BJ (cell line): Measurements from ENCODE around the gene TNNI2. TPM values are rescaled to one million over a fixed set of nuclear protein-coding genes. Genes with fewer than 3 reads are reported as not detected.
"Not testable (repeated sequence)": the region's sequence is repeated elsewhere in the genome, so short reads cannot be mapped to it uniquely, and the experiment has no call there.

ENCODE experiments used
- CTCF ChIA-PET: fragments of 350-600 bp; formaldehyde crosslinking; extraction: SDS; loops from one replicate; lab custom pipeline; 2021; ENCODE audit warnings: antibody characterized with exemption, inconsistent platforms; lab: Yijun Ruan, JAX
- POLR2A ChIA-PET: fragments of 300-600 bp; sonication (Branson Sonifier 250); formaldehyde crosslinking; extraction: SDS; loops from one replicate; lab custom pipeline; 2021; ENCODE audit warnings: antibody characterized with exemption; lab: Charles Lee
- DNase-seq: peaks from one replicate; pipeline ENCODE4 v3.0.0-alpha.2; 2011; ENCODE audit warnings: low read depth
- H3K27me3 ChIP-seq: 2 replicates; pipeline ENCODE4 v1.6.0; 2011; ENCODE audit warnings: low read length; ENCODE audit not compliant: control insufficient read depth, insufficient read depth
- H3K36me3 ChIP-seq: 2 replicates; pipeline ENCODE4 v1.5.1; 2011; ENCODE audit warnings: low read length; ENCODE audit not compliant: control insufficient read depth, insufficient read depth
- H3K4me3 ChIP-seq: 2 replicates; pipeline ENCODE4 v1.5.1; 2011; ENCODE audit warnings: low read depth, mild to moderate bottlenecking, control low read depth, low read length
- CTCF ChIP-seq: IDR thresholded peaks from 2 replicates; pipeline ENCODE4 v1.5.1; 2011; ENCODE audit warnings: low read depth, mild to moderate bottlenecking, control low read depth, inconsistent platforms, low read length, moderate library complexity; ENCODE audit not compliant: insufficient read depth
- polyA plus RNA-seq: library from polyadenylated mRNA; depleted of rRNA; stranded (reverse); fragments of >200 nt; gene quantifications from 2 replicates; pipeline ENCODE4 v1.2.3, GENCODE V29; 2011

Gene TNNI2
- polyA plus RNA-seq, 1 experiment = not detected

GRCh38 chr11:1883346-1884302, 44.8 kb downstream of the TNNI2 start:
- POLR2A ChIA-PET = no interaction called here
- TF ChIP-seq CTCF = no peak
- CTCF ChIA-PET = interaction anchor here (0.7 to 4.5 kb wide), 20 partner anchors 17 to 269 kb away, joined by 3 to 114 read pairs (median 6); partner anchors contain the start of gene MRPL23
- no peak for DNase-seq
- no peak overlapping the region for H3K4me3 ChIP-seq
- no peaks in the 10 kb centered on the region for H3K36me3 ChIP-seq
- H3K27me3 ChIP-seq = no peaks in the 10 kb centered on the region; the same call in none of the 2 replicates

- POLR2A ChIA-PET = no interaction called here
- H3K36me3 ChIP-seq = no peaks in the 10 kb centered on the region
- CTCF ChIA-PET = interaction anchor here (1.1 to 4.5 kb wide), 4 partner anchors 41 to 268 kb away, joined by 3 to 114 read pairs (median 38); no protein-coding TSS in a partner anchor
- H3K4me3 ChIP-seq = no peak overlapping the region
- DNase-seq = no peak
- no peaks in the 10 kb centered on the region; the same call in none of the 2 replicates for H3K27me3 ChIP-seq
- no peak for TF ChIP-seq CTCF
These were observed 45.5 kb downstream of the TNNI2 start for GRCh38 chr11:1884303-1884700.

GRCh38 chr11:1886551-1886950, 47.8 kb downstream of the TNNI2 start:
- DNase-seq, H3K4me3 ChIP-seq, H3K27me3 ChIP-seq, CTCF ChIA-PET, H3K36me3 ChIP-seq, POLR2A ChIA-PET: not testable (repeated sequence)

- no peak for TF ChIP-seq CTCF
- ChIA-PET CTCF (interaction anchor here (2.0 to 2.1 kb wide), 2 partner anchors 55 to 264 kb away, joined by 6 to 8 read pairs; no protein-coding TSS in a partner anchor), POLR2A (no interaction called here)
- no peaks in the 10 kb centered on the region for H3K36me3 ChIP-seq
- no peak overlapping the region for H3K4me3 ChIP-seq
- H3K27me3 ChIP-seq = no peaks in the 10 kb centered on the region; the same call in 1 of the 2 replicates
- DNase-seq = no peak
These were observed 48.9 kb downstream of the TNNI2 start for GRCh38 chr11:1887451-1888346.

- POLR2A ChIA-PET = no interaction called here
- TF ChIP-seq CTCF = no peak
- DNase-seq = no peak
- Histone ChIP-seq H3K4me3 (no peak overlapping the region), H3K36me3 (no peaks in the 10 kb centered on the region), H3K27me3 (no peaks in the 10 kb centered on the region; the same call in 1 of the 2 replicates)
- CTCF ChIA-PET = interaction anchor here (1.7 to 2.1 kb wide), 3 partner anchors 29 to 263 kb away, joined by 6 to 8 read pairs (median 8); no protein-coding TSS in a partner anchor
These were observed 49.6 kb downstream of the TNNI2 start for GRCh38 chr11:1888347-1888753.
